ENCODE measurements around the gene RPL13.

DNA sequence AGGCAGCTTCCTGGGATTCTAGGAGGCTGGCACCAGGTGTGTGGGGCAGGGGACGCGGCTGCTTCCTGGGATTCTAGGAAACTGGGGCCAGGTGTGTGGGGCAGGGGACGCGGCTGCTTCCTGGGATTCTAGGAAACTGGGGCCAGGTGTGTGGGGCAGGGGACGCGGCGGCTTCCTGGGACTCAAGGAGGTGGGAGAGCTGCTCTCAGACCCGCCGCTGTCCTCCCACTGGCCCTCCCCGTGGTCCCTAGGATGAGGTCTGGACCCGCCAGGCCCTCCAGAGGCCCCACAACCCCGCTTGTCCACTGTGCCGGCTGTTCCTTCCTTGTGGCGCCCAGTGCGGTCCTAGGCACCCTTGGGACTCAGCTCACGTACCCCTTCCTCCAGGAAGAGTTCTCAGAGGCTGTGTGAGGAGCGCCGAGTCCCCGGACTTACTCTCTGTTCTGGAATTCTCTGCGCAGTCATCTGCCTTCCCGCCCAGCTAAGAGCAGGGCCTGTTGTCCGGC is 53.5 kb downstream of the RPL13 start:
- TF ChIP-seq CTCF (IDR thresholded peaks at IDR 0.05; ENCODE audit: insufficient read depth, low read length, poor library complexity, severe bottlenecking) (no peak), EZH2phosphoT487 (conservative IDR thresholded peaks at IDR 0.05; ENCODE audit: low read length) (no peak)

Measured in SU-DHL-6 (cell line).